Measurements from ENCODE around the gene ZBTB7C.
A peak's percentile ranks its signal among the peaks of the same experiment; 100 is the strongest.

The ZBTB7C gene

GRCh38 chr18:48028696-48029095 is 380.5 kb downstream of the ZBTB7C start:
- no peak overlapping the region for H3K4me3 ChIP-seq (ENCODE audit: low read depth, low read length)
- in situ Hi-C loops (cut with HindIII; ENCODE audit: low sequenced_read_pairs): no loop called here
- DNase-seq (ENCODE audit: low read depth): no peak
- TF ChIP-seq CTCF (IDR thresholded peaks at IDR 0.05; ENCODE audit: low read depth, low read length, missing control alignments): no peak

- no peak overlapping the region for H3K4me3 ChIP-seq (ENCODE audit: low read depth, low read length)
- no peak for DNase-seq (ENCODE audit: low read depth)
- TF ChIP-seq CTCF (IDR thresholded peaks at IDR 0.05; ENCODE audit: low read depth, low read length, missing control alignments): peak; percentile 2
- in situ Hi-C loops (cut with HindIII; ENCODE audit: low sequenced_read_pairs): no loop called here
Observed at GRCh38 chr18:48028081-48028480, 381.1 kb downstream of the ZBTB7C start.

DNA sequence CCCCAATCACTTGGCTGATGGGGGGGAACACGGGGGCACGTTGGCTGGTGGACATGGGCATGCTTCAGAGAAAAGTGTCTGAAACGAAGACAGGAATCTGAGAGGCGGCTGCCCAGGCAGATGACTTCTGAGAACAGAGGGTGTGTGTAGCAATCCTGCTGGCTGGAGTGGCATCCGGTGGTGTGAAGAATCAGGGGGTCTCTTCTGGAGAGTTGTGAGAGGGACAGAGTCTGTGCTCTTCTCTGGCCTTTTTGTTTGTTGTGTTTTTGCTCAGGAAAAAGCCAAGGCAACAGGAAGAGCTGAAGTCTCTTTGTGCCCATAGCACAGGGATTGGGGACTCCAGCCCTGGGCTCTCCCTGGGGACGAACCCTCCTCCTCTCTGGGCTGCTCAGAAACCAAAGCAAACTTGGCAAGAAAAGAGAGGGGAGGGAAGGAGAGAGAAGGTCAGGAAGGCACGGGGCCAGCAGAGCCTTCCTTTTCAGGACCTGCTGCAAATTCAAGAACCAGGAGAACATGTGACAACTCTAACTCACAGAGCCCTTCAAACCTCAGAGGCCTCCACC is 381.7 kb downstream of the ZBTB7C start:
- DNase-seq (ENCODE audit: low read depth): no peak
- no peak overlapping the region for H3K4me3 ChIP-seq (ENCODE audit: low read depth, low read length)
- TF ChIP-seq CTCF (IDR thresholded peaks at IDR 0.05; ENCODE audit: low read depth, low read length, missing control alignments): no peak
- in situ Hi-C loops (cut with HindIII; ENCODE audit: low sequenced_read_pairs): no loop called here

DNA sequence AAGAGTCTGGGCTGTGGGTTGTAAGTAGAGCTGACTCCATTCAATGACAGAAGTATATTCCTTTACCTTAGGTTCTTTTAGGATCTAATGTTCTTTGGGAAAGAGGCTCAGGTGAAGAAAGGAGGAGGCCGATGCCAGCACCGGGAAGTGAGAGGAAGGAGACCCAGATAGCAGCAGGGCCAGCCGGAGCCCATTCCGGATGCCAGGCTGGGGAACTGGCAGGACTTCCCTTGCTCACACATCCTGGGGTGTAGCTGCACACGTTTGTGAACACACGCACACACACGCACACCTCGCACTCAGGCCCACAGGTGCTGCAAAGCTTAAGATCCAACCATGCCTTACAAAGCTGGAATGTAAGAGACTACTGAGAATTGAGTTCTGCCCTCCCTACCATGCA is 383.0 kb downstream of the ZBTB7C start:
- in situ Hi-C loops (cut with HindIII; ENCODE audit: low sequenced_read_pairs): no loop called here
- H3K4me3 ChIP-seq (ENCODE audit: low read depth, low read length): no peak overlapping the region
- no peak for DNase-seq (ENCODE audit: low read depth)
- TF ChIP-seq CTCF (IDR thresholded peaks at IDR 0.05; ENCODE audit: low read depth, low read length, missing control alignments): no peak

GRCh38 chr18:48024881-48025660 is 384.1 kb downstream of the ZBTB7C start:
- in situ Hi-C loops (cut with HindIII; ENCODE audit: low sequenced_read_pairs): no loop called here
- no peak for DNase-seq (ENCODE audit: low read depth)
- H3K4me3 ChIP-seq (ENCODE audit: low read depth, low read length): no peak overlapping the region
- TF ChIP-seq CTCF (IDR thresholded peaks at IDR 0.05; ENCODE audit: low read depth, low read length, missing control alignments): no peak

GRCh38 chr18:48024009-48024512 is 385.1 kb downstream of the ZBTB7C start:
- in situ Hi-C loops (cut with HindIII; ENCODE audit: low sequenced_read_pairs): no loop called here
- H3K4me3 ChIP-seq (ENCODE audit: low read depth, low read length): no peak overlapping the region
- no peak for DNase-seq (ENCODE audit: low read depth)
- TF ChIP-seq CTCF (IDR thresholded peaks at IDR 0.05; ENCODE audit: low read depth, low read length, missing control alignments): no peak
